Fibroblast of lung (primary cell): ENCODE measurements around the gene FRMD4A. TPM values are rescaled to one million over a fixed set of nuclear protein-coding genes. Genes with fewer than 3 reads are reported as not detected.

Experiments
- DNase-seq, 2 donors: peaks; one replicate each; pipeline versions ENCODE4 v3.0.0 to v3.0.0-alpha.2; 2010; ENCODE audit warnings: low read depth in 2 of 2
- H2AFZ ChIP-seq: 2 replicates; pipeline ENCODE4 v1.5.1; 2012; ENCODE audit warnings: low read length, control low read depth, inconsistent platforms
- H3K27ac ChIP-seq: 2 replicates; pipeline ENCODE4 v1.5.1; 2011; ENCODE audit warnings: low read length, control low read depth; ENCODE audit not compliant: insufficient read depth
- H3K27me3 ChIP-seq: 2 replicates; pipeline ENCODE4 v1.5.1; 2011; ENCODE audit warnings: mild to moderate bottlenecking, low read length; ENCODE audit not compliant: control insufficient read depth, insufficient read depth
- H3K36me3 ChIP-seq: 2 replicates; pipeline ENCODE4 v1.5.1; 2011; ENCODE audit warnings: low read length; ENCODE audit not compliant: control insufficient read depth, insufficient read depth
- H3K4me1 ChIP-seq: 2 replicates; pipeline ENCODE4 v1.5.1; 2011; ENCODE audit warnings: low read length; ENCODE audit not compliant: control insufficient read depth, insufficient read depth; ENCODE audit errors: extremely low read depth
- H3K4me2 ChIP-seq: 2 replicates; pipeline ENCODE4 v1.5.1; 2011; ENCODE audit warnings: low read length, control low read depth; ENCODE audit not compliant: insufficient read depth; ENCODE audit errors: extremely low read depth
- H3K4me3 ChIP-seq, 4 experiments: fragments of 200-600 bp in 1 of 4; sonication (generic) in 1 of 4; replicated peaks in 1 of 4; 2 replicates each; pipeline ENCODE4 v1.5.1; 2011 to 2016; ENCODE audit warnings: low read length in 4 of 4, low read depth in 3 of 4, mild to moderate bottlenecking in 3 of 4, control low read depth in 2 of 4, inconsistent platforms in 1 of 4, mixed read lengths in 1 of 4; ENCODE audit not compliant: insufficient read depth in 1 of 4; ENCODE audit errors: control extremely low read depth in 1 of 4
- H3K79me2 ChIP-seq: 2 replicates; pipeline ENCODE4 v1.5.1; 2012; ENCODE audit warnings: mild to moderate bottlenecking, low read length, inconsistent platforms; ENCODE audit not compliant: control insufficient read depth, insufficient read depth
- H3K9ac ChIP-seq: 2 replicates; pipeline ENCODE4 v1.5.1; 2011; ENCODE audit warnings: mild to moderate bottlenecking, low read length, control low read depth; ENCODE audit not compliant: insufficient read depth
- H3K9me3 ChIP-seq: 2 replicates; pipeline ENCODE4 v1.5.1; 2012; ENCODE audit warnings: low read depth, low read length; ENCODE audit not compliant: control insufficient read depth, insufficient read depth
- H4K20me1 ChIP-seq: 2 replicates; pipeline ENCODE4 v1.5.1; 2011; ENCODE audit warnings: low read length; ENCODE audit not compliant: control insufficient read depth, insufficient read depth; ENCODE audit errors: extremely low read depth
- EZH2 ChIP-seq: IDR thresholded peaks from 2 replicates; pipeline ENCODE4 v1.5.1; 2012; ENCODE audit warnings: low read length, control low read depth, mild to moderate bottlenecking; ENCODE audit errors: missing control alignments
- polyA plus RNA-seq, 2 donors: library from polyadenylated mRNA; depleted of rRNA in 1 of 2; stranded (reverse) in 1 of 2; unstranded in 1 of 2; fragments of >200 nt; gene quantifications; 2 replicates each; pipeline ENCODE4 v1.2.1, GENCODE V29; 2011 to 2012; ENCODE audit warnings: missing spikeins in 1 of 2
- total RNA-seq: library from RNA; depleted of rRNA; stranded (reverse); fragments of >200 nt; gene quantifications from 2 replicates; pipeline ENCODE4 v1.2.1, GENCODE V29; 2014
- TF ChIP-seq, protein P1 (sequence below), 2 donors: IDR thresholded peaks in 1 of 2; conservative IDR thresholded peaks in 1 of 2; 1 replicate in 1 of 2; 2 replicates in 1 of 2; pipeline ENCODE4 v1.5.1; 2011 to 2012; ENCODE audit warnings: low read length in 2 of 2, control low read depth in 1 of 2, inconsistent platforms in 1 of 2, low read depth in 1 of 2, mild to moderate bottlenecking in 1 of 2

Gene FRMD4A
- total and polyA plus RNA-seq, 2 donors (not counting 1 experiment from before 2014, with no cell fraction given), result 26.9 to 63.6 TPM

DNA sequence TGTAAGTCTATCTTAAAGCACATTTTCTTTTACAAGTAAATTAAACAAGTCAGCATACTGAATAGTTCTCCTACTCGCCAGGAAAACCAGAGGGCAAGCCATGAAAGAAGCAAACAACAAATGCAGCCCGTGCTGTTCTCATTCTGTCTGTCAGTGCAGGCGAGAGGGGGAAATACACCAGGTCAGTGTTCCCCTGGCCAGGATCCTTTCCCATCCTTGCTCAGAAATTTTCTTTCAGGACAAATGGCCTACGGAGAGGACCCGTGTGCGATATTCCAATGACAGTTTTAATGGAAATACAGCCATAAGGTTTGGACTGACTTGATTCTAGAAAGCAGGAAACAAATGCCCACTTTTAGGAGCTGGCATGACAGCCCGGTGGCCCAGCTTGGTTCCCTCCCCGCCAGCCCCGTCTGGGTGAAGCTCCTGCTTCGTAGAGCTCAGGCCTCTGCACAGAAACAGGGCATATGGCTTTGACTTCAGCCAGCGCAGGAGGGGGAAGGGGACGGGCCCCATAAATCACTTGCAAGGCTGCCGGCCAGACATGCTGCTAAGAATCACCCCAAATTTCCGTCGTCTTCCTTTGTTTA lies 67.8 kb downstream of the FRMD4A start:
- Histone ChIP-seq H3K79me2 (no peaks in the 10 kb centered on the region), H3K27ac (no peak overlapping the region), H3K4me1 (no peaks in the 10 kb centered on the region), H4K20me1 (no peaks in the 10 kb centered on the region), H2AFZ (no peak overlapping the region), H3K36me3 (no peaks in the 10 kb centered on the region), H3K9me3 (no peaks in the 10 kb centered on the region), H3K4me2 (no peak overlapping the region), H3K27me3 (peaks cover 23% of the 10 kb centered on the region), H3K9ac (no peak overlapping the region), H3K4me3 (no peak overlapping the region)
- no peak for DNase-seq
- no peak for TF ChIP-seq EZH2
- TF ChIP-seq, protein P1, sequence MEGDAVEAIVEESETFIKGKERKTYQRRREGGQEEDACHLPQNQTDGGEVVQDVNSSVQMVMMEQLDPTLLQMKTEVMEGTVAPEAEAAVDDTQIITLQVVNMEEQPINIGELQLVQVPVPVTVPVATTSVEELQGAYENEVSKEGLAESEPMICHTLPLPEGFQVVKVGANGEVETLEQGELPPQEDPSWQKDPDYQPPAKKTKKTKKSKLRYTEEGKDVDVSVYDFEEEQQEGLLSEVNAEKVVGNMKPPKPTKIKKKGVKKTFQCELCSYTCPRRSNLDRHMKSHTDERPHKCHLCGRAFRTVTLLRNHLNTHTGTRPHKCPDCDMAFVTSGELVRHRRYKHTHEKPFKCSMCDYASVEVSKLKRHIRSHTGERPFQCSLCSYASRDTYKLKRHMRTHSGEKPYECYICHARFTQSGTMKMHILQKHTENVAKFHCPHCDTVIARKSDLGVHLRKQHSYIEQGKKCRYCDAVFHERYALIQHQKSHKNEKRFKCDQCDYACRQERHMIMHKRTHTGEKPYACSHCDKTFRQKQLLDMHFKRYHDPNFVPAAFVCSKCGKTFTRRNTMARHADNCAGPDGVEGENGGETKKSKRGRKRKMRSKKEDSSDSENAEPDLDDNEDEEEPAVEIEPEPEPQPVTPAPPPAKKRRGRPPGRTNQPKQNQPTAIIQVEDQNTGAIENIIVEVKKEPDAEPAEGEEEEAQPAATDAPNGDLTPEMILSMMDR (conservative IDR thresholded peaks at IDR 0.05 in 1 of 2, IDR thresholded peaks at IDR 0.05 in 1 of 2; ENCODE audit: low read depth in 1 of 2, low read length in 2 of 2), result no peak

DNA sequence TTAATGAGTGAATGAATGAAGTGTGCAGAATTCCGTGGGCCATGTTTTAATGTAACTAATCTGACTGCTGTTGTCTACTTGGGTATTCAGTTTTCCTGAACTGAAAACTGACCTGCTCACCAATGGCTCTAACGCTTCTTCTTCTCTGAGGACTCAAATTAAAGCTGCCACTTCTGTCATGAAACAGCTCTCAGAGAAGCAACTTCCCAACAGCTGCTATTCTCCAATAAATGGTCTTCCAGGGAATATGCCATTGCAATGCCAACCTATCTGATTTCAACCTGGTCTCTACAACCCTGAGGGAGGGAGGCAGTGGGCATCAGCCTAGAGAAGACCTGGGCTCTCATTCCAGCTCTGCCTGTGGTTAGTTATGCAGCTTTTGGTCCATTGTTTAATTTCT lies 69.4 kb downstream of the FRMD4A start:
- Histone ChIP-seq H3K9me3 (no peaks in the 10 kb centered on the region), H3K27ac (no peak overlapping the region), H3K4me2 (no peak overlapping the region), H3K27me3 (peaks cover 23% of the 10 kb centered on the region), H2AFZ (no peak overlapping the region), H3K36me3 (no peaks in the 10 kb centered on the region), H3K9ac (no peak overlapping the region), H4K20me1 (no peaks in the 10 kb centered on the region), H3K79me2 (no peaks in the 10 kb centered on the region), H3K4me1 (no peaks in the 10 kb centered on the region), H3K4me3 (no peak overlapping the region)
- DNase-seq, result no peak
- no peak for TF ChIP-seq EZH2
- TF ChIP-seq, protein P1 (conservative IDR thresholded peaks at IDR 0.05 in 1 of 2, IDR thresholded peaks at IDR 0.05 in 1 of 2; ENCODE audit: low read depth in 1 of 2, low read length in 2 of 2), result no peak

DNA sequence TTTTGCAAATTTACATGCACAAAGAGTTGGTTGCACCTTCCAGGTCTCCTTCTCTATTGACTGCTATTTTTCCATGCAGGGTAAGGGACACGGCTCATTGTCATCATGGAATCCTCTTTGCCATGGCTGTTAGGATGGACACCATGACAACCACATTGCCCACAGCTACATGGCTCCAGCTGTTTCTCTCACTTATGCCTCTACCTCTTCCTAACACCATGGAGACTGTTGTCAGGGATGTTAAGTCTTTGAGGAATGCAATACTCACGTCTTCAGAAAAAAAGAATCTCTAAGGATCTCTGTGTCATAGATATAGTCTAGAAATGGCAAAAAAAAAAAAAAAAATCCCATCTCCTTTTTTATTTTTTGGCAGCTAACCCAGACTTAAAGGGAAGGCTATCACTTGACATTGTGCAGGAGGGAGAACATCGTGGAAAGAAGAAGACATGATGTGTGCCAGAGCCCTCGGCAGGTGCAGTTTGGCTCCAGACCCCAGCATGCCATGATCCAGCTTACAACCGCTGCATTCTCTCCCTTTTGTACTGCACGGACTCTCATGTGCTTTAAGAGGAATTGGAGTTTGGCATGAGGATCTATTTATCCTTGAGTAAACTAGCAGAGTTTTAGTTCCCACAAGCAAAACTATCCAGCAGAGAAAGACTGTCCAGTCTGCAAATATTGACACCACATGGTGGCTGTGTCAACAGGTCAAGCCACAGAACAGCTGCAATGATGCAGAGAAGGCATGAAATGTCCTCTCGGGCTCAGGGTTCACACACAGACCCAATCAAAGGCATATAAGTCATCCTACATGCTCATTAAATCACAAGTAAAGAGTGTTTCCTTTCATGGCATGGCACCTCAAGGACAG lies 70.8 kb downstream of the FRMD4A start:
- H3K4me2 ChIP-seq, result no peak overlapping the region
- H2AFZ ChIP-seq, result no peak overlapping the region
- DNase-seq, result peak; percentile 71 to 78
- H3K9me3 ChIP-seq, result no peaks in the 10 kb centered on the region
- no peaks in the 10 kb centered on the region for H3K4me1 ChIP-seq
- TF ChIP-seq, protein P1 (conservative IDR thresholded peaks at IDR 0.05 in 1 of 2, IDR thresholded peaks at IDR 0.05 in 1 of 2; ENCODE audit: low read depth in 1 of 2, low read length in 2 of 2), result no peak
- TF ChIP-seq EZH2, result no peak
- no peaks in the 10 kb centered on the region for H3K79me2 ChIP-seq
- no peak overlapping the region for H3K9ac ChIP-seq
- peaks cover 30% of the 10 kb centered on the region for H3K27me3 ChIP-seq
- H3K4me3 ChIP-seq, result no peak overlapping the region
- no peak overlapping the region for H3K27ac ChIP-seq
- no peaks in the 10 kb centered on the region for H3K36me3 ChIP-seq
- H4K20me1 ChIP-seq, result no peaks in the 10 kb centered on the region
